ENCODE results near the gene DNAJC17.

Gene DNAJC17, protein sequence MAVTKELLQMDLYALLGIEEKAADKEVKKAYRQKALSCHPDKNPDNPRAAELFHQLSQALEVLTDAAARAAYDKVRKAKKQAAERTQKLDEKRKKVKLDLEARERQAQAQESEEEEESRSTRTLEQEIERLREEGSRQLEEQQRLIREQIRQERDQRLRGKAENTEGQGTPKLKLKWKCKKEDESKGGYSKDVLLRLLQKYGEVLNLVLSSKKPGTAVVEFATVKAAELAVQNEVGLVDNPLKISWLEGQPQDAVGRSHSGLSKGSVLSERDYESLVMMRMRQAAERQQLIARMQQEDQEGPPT

DNA sequence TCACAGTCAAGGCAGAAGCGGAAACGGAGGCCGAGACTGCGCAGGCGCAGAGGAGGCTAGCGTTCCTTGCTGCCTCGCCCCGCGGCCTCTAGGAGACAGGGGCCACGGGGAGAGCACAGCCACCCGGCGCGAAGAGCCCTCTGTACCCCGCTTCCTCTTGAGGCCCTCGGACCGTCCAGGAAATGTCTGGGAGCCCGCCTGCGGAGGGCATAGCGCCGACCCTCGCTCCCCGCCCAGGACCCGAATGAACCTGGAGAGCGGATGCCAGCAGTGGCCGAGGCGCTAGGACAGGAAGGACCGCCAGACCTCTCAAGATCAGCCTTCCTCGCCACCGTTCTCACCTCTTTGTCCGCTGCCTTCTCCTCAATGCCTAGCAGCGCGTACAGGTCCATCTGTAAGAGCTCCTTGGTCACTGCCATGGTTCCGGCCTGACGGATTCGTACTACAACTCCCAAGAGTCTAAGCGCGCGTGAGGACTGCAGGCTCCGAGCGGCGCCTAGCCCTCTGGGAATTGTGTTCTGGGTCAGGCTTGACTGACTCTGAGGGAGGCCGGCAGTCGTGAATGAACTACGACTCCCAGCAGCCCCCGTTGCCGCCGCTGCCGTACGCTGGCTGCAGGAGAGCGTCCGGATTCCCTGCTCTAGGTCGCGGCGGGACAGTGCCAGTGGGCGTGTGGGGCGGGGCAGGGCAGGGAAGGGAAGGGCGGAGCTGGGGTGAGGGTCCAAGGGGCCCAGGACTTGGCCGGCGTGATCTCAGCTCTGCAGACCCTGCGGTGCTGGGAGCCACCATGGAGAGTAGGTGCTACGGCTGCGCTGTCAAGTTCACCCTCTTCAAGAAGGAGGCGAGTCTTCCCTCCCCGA, at the start of gene DNAJC17, which contains the start of gene ZFYVE19:
TSS of gene DNAJC17 (minus strand) at position 446 of the 860 bp plus-strand sequence. CDS start at position 419, 27 bp downstream.
TSS of gene ZFYVE19 (plus strand) at position 62 of the 860 bp plus-strand sequence. CDS start at position 563, 501 bp downstream.
- Histone ChIP-seq H3K27ac (peak within 1 kb of the TSS; percentile 90), H3K4me2 (ENCODE audit: low read length) (peak within 1 kb of the TSS; percentile 83), H3K4me3 (ENCODE audit: low read depth, low read length) (peak within 1 kb of the TSS; percentile 99), H3K27me3 (ENCODE audit: control insufficient read depth, insufficient read depth, low read length) (no peaks in the 10 kb centered on the region), H3K4me1 (peaks cover 12% of the 10 kb centered on the region), H3K36me3 (ENCODE audit: control insufficient read depth, insufficient read depth, low read length) (no peaks in the 10 kb centered on the region), H3K9ac (peak within 1 kb of the TSS; percentile 74), H2AFZ (peak within 1 kb of the TSS; percentile 95), H3K79me2 (peaks cover 6% of the 10 kb centered on the region), H3K9me3 (ENCODE audit: control insufficient read depth, low read length) (no peaks in the 10 kb centered on the region)
- TF ChIP-seq, protein P1, sequence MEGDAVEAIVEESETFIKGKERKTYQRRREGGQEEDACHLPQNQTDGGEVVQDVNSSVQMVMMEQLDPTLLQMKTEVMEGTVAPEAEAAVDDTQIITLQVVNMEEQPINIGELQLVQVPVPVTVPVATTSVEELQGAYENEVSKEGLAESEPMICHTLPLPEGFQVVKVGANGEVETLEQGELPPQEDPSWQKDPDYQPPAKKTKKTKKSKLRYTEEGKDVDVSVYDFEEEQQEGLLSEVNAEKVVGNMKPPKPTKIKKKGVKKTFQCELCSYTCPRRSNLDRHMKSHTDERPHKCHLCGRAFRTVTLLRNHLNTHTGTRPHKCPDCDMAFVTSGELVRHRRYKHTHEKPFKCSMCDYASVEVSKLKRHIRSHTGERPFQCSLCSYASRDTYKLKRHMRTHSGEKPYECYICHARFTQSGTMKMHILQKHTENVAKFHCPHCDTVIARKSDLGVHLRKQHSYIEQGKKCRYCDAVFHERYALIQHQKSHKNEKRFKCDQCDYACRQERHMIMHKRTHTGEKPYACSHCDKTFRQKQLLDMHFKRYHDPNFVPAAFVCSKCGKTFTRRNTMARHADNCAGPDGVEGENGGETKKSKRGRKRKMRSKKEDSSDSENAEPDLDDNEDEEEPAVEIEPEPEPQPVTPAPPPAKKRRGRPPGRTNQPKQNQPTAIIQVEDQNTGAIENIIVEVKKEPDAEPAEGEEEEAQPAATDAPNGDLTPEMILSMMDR (IDR thresholded peaks at IDR 0.05) = no peak

DNA sequence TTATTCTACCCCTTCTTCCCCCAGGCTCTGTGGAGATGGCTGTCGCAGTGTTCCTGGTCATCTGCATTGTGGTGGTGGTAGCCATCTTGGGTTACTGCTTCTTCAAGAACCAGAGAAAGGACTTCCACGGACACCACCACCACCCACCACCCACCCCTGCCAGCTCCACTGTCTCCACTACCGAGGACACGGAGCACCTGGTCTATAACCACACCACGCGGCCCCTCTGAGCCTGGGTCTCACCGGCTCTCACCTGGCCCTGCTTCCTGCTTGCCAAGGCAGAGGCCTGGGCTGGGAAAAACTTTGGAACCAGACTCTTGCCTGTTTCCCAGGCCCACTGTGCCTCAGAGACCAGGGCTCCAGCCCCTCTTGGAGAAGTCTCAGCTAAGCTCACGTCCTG, 49.5 kb upstream of the DNAJC17 start:
- H3K4me2 ChIP-seq (ENCODE audit: low read length) = no peak overlapping the region
- no peaks in the 10 kb centered on the region for H3K27me3 ChIP-seq (ENCODE audit: control insufficient read depth, insufficient read depth, low read length)
- TF ChIP-seq, protein P1 (IDR thresholded peaks at IDR 0.05) = no peak
- H3K9me3 ChIP-seq (ENCODE audit: control insufficient read depth, low read length) = no peaks in the 10 kb centered on the region
- no peak overlapping the region for H3K4me3 ChIP-seq (ENCODE audit: low read depth, low read length)
- no peaks in the 10 kb centered on the region for H3K4me1 ChIP-seq
- no peak overlapping the region for H3K9ac ChIP-seq
- H2AFZ ChIP-seq = no peak overlapping the region
- no peak overlapping the region for H3K27ac ChIP-seq
- no peaks in the 10 kb centered on the region for H3K79me2 ChIP-seq
- no peaks in the 10 kb centered on the region for H3K36me3 ChIP-seq (ENCODE audit: control insufficient read depth, insufficient read depth, low read length)

DNA sequence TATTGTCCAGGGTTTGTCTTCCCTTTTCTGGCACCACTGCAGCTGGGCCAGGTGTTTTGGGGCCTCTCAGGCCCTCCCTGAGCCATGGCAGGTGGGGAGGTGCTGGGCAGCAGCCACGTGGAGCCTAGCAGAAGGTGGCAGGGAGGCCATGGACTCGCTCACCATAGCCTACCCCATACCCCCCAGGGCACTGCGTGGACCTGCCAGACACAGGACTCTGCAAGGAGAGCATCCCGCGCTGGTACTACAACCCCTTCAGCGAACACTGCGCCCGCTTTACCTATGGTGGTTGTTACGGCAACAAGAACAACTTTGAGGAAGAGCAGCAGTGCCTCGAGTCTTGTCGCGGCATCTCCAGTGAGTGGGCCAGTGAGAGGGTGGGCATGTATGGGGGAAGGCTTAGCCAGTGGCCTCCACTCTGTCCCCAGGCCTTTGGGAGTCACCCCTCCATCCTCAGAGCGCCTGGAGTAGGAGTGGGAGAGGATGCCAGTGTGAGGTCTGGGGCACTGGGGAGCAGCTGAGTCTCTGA, 48.5 kb upstream of the DNAJC17 start:
- no peak overlapping the region for H3K27ac ChIP-seq
- no peaks in the 10 kb centered on the region for H3K4me1 ChIP-seq
- no peaks in the 10 kb centered on the region for H3K27me3 ChIP-seq (ENCODE audit: control insufficient read depth, insufficient read depth, low read length)
- H3K9ac ChIP-seq = no peak overlapping the region
- H3K79me2 ChIP-seq = no peaks in the 10 kb centered on the region
- TF ChIP-seq, protein P1 (IDR thresholded peaks at IDR 0.05) = no peak
- no peak overlapping the region for H3K4me2 ChIP-seq (ENCODE audit: low read length)
- H3K9me3 ChIP-seq (ENCODE audit: control insufficient read depth, low read length) = no peaks in the 10 kb centered on the region
- no peak overlapping the region for H2AFZ ChIP-seq
- no peaks in the 10 kb centered on the region for H3K36me3 ChIP-seq (ENCODE audit: control insufficient read depth, insufficient read depth, low read length)
- H3K4me3 ChIP-seq (ENCODE audit: low read depth, low read length) = no peak overlapping the region

DNA sequence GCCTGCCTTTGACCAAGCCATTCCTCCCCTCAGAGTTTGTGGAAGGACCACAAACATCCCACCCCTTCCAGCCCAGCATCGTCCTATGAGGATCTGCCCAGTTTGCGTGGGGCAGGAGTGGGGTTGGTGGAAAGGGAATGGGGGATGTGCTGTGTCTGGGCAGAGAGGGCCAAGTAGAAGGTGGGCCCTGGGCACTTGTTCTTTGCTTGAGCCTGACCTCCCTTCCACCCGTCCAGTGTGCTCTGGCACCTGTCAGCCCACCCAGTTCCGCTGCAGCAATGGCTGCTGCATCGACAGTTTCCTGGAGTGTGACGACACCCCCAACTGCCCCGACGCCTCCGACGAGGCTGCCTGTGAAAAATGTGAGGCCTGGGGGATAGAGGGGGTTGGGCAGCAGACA, 46.9 kb upstream of the DNAJC17 start:
- Histone ChIP-seq H3K4me1 (no peaks in the 10 kb centered on the region), H3K27ac (no peak overlapping the region), H3K9ac (no peak overlapping the region), H3K79me2 (no peaks in the 10 kb centered on the region), H3K36me3 (ENCODE audit: control insufficient read depth, insufficient read depth, low read length) (no peaks in the 10 kb centered on the region), H2AFZ (no peak overlapping the region), H3K4me2 (ENCODE audit: low read length) (no peak overlapping the region), H3K9me3 (ENCODE audit: control insufficient read depth, low read length) (no peaks in the 10 kb centered on the region), H3K27me3 (ENCODE audit: control insufficient read depth, insufficient read depth, low read length) (no peaks in the 10 kb centered on the region), H3K4me3 (ENCODE audit: low read depth, low read length) (no peak overlapping the region)
- TF ChIP-seq, protein P1 (IDR thresholded peaks at IDR 0.05) = no peak

Measured in parathyroid adenoma (tissue), 2 donors.